Trophoblast cell (in vitro differentiated cells and primary cell): Measurements from ENCODE around the gene RRBP1.

Experiments
- DNase-seq, 2 donors: peaks; one replicate each; pipeline ENCODE4 v3.0.0-alpha.2; 2016
- H2AFZ ChIP-seq: 2 replicates; pipeline ENCODE4 v1.6.1; 2013; ENCODE audit warnings: low read length, moderate library complexity, mild to moderate bottlenecking; ENCODE audit not compliant: insufficient read depth, poor library complexity
- H2AK5ac ChIP-seq: 2 replicates; pipeline ENCODE4 v1.6.1; 2013; ENCODE audit warnings: mild to moderate bottlenecking, low read length
- H2BK120ac ChIP-seq: 2 replicates; pipeline ENCODE4 v1.6.1; 2013; ENCODE audit warnings: low read length, mild to moderate bottlenecking, moderate library complexity; ENCODE audit not compliant: insufficient read depth, poor library complexity
- H2BK12ac ChIP-seq: 2 replicates; pipeline ENCODE4 v1.6.1; 2013; ENCODE audit warnings: mild to moderate bottlenecking, low read length, moderate library complexity
- H2BK5ac ChIP-seq: 2 replicates; pipeline ENCODE4 v1.6.1; 2013; ENCODE audit warnings: low read length, low read depth, moderate library complexity, mild to moderate bottlenecking; ENCODE audit not compliant: poor library complexity
- H3K14ac ChIP-seq: 2 replicates; pipeline ENCODE4 v1.6.1; 2013; ENCODE audit warnings: mild to moderate bottlenecking, low read length
- H3K18ac ChIP-seq: 2 replicates; pipeline ENCODE4 v1.6.1; 2013; ENCODE audit warnings: mild to moderate bottlenecking, low read length
- H3K23ac ChIP-seq: 2 replicates; pipeline ENCODE4 v1.6.1; 2013; ENCODE audit warnings: low read length
- H3K27ac ChIP-seq: 2 replicates; pipeline ENCODE4 v1.5.1; 2013; ENCODE audit warnings: low read depth, mild to moderate bottlenecking, inconsistent platforms, low read length, moderate library complexity
- H3K27me3 ChIP-seq: 2 replicates; pipeline ENCODE4 v1.6.1; 2013; ENCODE audit warnings: inconsistent platforms, mild to moderate bottlenecking, low read length, moderate library complexity; ENCODE audit not compliant: insufficient read depth
- H3K36me3 ChIP-seq, 2 experiments: 1 replicate in 1 of 2; 2 replicates in 1 of 2; pipeline ENCODE4 v1.6.1; 2013; ENCODE audit warnings: low read length in 2 of 2, mild to moderate bottlenecking in 2 of 2, moderate library complexity in 1 of 2; ENCODE audit not compliant: insufficient read depth in 2 of 2, control insufficient read depth in 1 of 2
- H3K4ac ChIP-seq: 2 replicates; pipeline ENCODE4 v1.6.1; 2013; ENCODE audit warnings: low read depth, mild to moderate bottlenecking, low read length, moderate library complexity
- H3K4me1 ChIP-seq, 2 experiments: 1 replicate in 1 of 2; 2 replicates in 1 of 2; pipeline ENCODE4 v1.6.1; 2013; ENCODE audit warnings: low read length in 2 of 2, mild to moderate bottlenecking in 2 of 2, moderate library complexity in 1 of 2; ENCODE audit not compliant: insufficient read depth in 2 of 2, control insufficient read depth in 1 of 2
- H3K4me2 ChIP-seq: 2 replicates; pipeline ENCODE4 v1.6.1; 2013; ENCODE audit warnings: inconsistent platforms, mild to moderate bottlenecking, low read length, moderate library complexity
- H3K4me3 ChIP-seq: 2 replicates; pipeline ENCODE4 v1.5.1; 2013; ENCODE audit warnings: mild to moderate bottlenecking, low read depth, low read length, inconsistent platforms
- H3K79me1 ChIP-seq: one replicate; pipeline ENCODE4 v1.6.1; 2013; ENCODE audit warnings: low read length
- H3K79me2 ChIP-seq: 2 replicates; pipeline ENCODE4 v1.6.1; 2013; ENCODE audit warnings: low read length, mild to moderate bottlenecking; ENCODE audit not compliant: control insufficient read depth, insufficient read depth, poor library complexity
- H3K9ac ChIP-seq: 2 replicates; pipeline ENCODE4 v1.6.1; 2013; ENCODE audit warnings: mild to moderate bottlenecking, low read length
- H3K9me3 ChIP-seq: 2 replicates; pipeline ENCODE4 v1.6.1; 2013; ENCODE audit warnings: low read depth, mild to moderate bottlenecking, control low read depth, inconsistent platforms, low read length; ENCODE audit not compliant: insufficient read depth
- H4K12ac ChIP-seq: 2 replicates; pipeline ENCODE4 v1.6.1; 2013; ENCODE audit warnings: low read depth, mild to moderate bottlenecking, low read length, moderate library complexity
- H4K8ac ChIP-seq: 2 replicates; pipeline ENCODE4 v1.6.1; 2013; ENCODE audit warnings: low read depth, mild to moderate bottlenecking, low read length, moderate library complexity
- H4K91ac ChIP-seq: one replicate; pipeline ENCODE4 v1.6.1; 2013; ENCODE audit warnings: low read depth, mild to moderate bottlenecking, low read length, moderate library complexity
- WGBS: extraction: QIAGEN DNeasy Blood & Tissue Kit; methylation state at CpG from one replicate; pipeline ENCODE4 v1.1.7; 2013; ENCODE audit warnings: missing lambda C conversion rate; ENCODE audit not compliant: insufficient read length, insufficient coverage; ENCODE audit errors: extremely low coverage; 5-methylcytosine and 5-hydroxymethylcytosine counted together

RRBP1 gene

DNA sequence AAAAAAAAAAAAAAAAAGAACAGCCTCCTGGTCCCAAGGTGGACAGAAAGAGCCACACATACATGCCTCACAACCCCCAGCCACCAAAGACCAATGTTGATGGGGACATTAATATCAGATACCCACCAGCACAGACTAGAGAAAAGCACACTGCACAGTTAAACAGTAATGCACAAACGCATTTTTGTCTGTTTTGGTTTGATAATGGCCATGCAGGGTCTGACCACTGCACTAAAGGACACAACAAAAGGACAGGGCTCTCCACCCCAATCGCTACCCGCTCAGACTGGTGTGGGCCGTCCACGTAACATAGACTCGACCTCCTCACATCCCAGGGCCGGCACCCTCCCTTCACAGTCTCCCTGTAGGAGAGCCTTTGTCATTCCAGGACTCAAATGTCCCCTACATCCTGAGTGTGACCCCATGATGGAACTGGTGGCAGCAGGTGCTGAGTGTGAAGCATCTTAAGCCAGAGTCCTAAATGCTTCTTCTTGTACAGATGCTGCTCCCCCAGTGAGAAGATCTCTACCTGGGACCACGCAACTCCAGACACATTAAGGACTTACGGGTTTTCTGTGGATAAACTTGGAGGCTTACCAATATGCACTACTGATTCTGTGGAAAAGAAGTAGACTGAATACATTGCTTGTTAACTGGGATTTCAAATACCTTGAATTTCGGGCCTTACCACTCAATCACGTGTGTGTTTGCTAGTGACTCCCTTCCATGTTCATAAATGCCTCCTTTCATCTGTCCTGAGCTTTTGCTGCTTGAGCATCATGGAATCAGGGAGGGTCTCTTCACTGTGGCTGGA lies 28.0 kb downstream of the RRBP1 start:
- no peak overlapping the region for H3K27ac ChIP-seq
- H3K79me2 ChIP-seq, result no peaks in the 10 kb centered on the region
- no peaks in the 10 kb centered on the region for H3K27me3 ChIP-seq
- no peak for DNase-seq
- H4K12ac ChIP-seq, result no peak overlapping the region
- no peak overlapping the region for H2BK12ac ChIP-seq
- no peak overlapping the region for H4K91ac ChIP-seq
- H2AFZ ChIP-seq, result no peak overlapping the region
- H3K9me3 ChIP-seq, result no peaks in the 10 kb centered on the region
- WGBS, result no CpG with 5 or more reads among the region's 11 CpGs
- no peak overlapping the region for H3K18ac ChIP-seq
- no peak overlapping the region for H4K8ac ChIP-seq
- H2BK120ac ChIP-seq, result no peak overlapping the region
- no peak overlapping the region for H2AK5ac ChIP-seq
- no peak overlapping the region for H3K14ac ChIP-seq
- H3K4me2 ChIP-seq, result no peak overlapping the region
- H3K36me3 ChIP-seq, result peaks cover 47 to 62% of the 10 kb centered on the region in 2 experiments
- no peak overlapping the region for H2BK5ac ChIP-seq
- H3K23ac ChIP-seq, result peak overlapping the region; percentile 43
- no peak overlapping the region for H3K4me3 ChIP-seq
- no peak overlapping the region for H3K9ac ChIP-seq
- H3K4me1 ChIP-seq, result peaks cover 0 to 4% of the 10 kb centered on the region in 2 experiments
- no peaks in the 10 kb centered on the region for H3K79me1 ChIP-seq
- no peak overlapping the region for H3K4ac ChIP-seq

- Histone ChIP-seq H2BK120ac (no peak overlapping the region), H3K27ac (no peak overlapping the region), H4K12ac (no peak overlapping the region), H3K14ac (no peak overlapping the region), H3K36me3 (peaks cover 40 to 51% of the 10 kb centered on the region in 2 experiments), H3K4ac (no peak overlapping the region), H4K8ac (no peak overlapping the region), H2AFZ (no peak overlapping the region), H2BK12ac (no peak overlapping the region), H3K9ac (no peak overlapping the region), H3K4me3 (no peak overlapping the region), H3K27me3 (no peaks in the 10 kb centered on the region), H3K18ac (peak overlapping the region; percentile 55), H3K79me2 (peaks cover 3% of the 10 kb centered on the region), H3K79me1 (no peaks in the 10 kb centered on the region), H3K4me1 (peaks cover 0 to 4% of the 10 kb centered on the region in 2 experiments), H3K4me2 (no peak overlapping the region), H2BK5ac (no peak overlapping the region), H2AK5ac (no peak overlapping the region), H3K23ac (no peak overlapping the region), H4K91ac (no peak overlapping the region), H3K9me3 (no peaks in the 10 kb centered on the region)
- WGBS, result no CpG with 5 or more reads among the region's 10 CpGs
- DNase-seq, result no peak
Observed at GRCh38 chr20:17652411-17652810, 29.6 kb downstream of the RRBP1 start.

- Histone ChIP-seq H2AFZ (no peak overlapping the region), H4K8ac (no peak overlapping the region), H3K4me3 (no peak overlapping the region), H4K91ac (no peak overlapping the region), H3K14ac (no peak overlapping the region), H2AK5ac (no peak overlapping the region), H3K23ac (no peak overlapping the region), H4K12ac (no peak overlapping the region), H3K4me1 (peaks cover 0 to 4% of the 10 kb centered on the region in 2 experiments), H3K27me3 (no peaks in the 10 kb centered on the region), H3K36me3 (peaks cover 36 to 52% of the 10 kb centered on the region in 2 experiments), H2BK5ac (no peak overlapping the region), H3K18ac (peak overlapping the region; percentile 41), H3K9ac (no peak overlapping the region), H3K27ac (no peak overlapping the region), H2BK120ac (no peak overlapping the region), H3K79me1 (no peaks in the 10 kb centered on the region), H3K4me2 (no peak overlapping the region), H3K4ac (no peak overlapping the region), H2BK12ac (no peak overlapping the region), H3K9me3 (no peaks in the 10 kb centered on the region), H3K79me2 (peaks cover 6% of the 10 kb centered on the region)
- no CpG with 5 or more reads among the region's 2 CpGs for WGBS
- DNase-seq, result no peak
Observed at GRCh38 chr20:17651760-17652388, 30.2 kb downstream of the RRBP1 start.

- no peak overlapping the region for H3K27ac ChIP-seq
- H3K9ac ChIP-seq, result no peak overlapping the region
- no peak overlapping the region for H4K91ac ChIP-seq
Observed at GRCh38 chr20:17651129-17651759, 30.8 kb downstream of the RRBP1 start.

More at GRCh38 chr20:17651129-17651759, 30.8 kb downstream of the RRBP1 start:
- Histone ChIP-seq H2BK120ac (no peak overlapping the region), H4K8ac (no peak overlapping the region), H2AK5ac (no peak overlapping the region), H3K79me2 (peaks cover 6% of the 10 kb centered on the region), H4K12ac (no peak overlapping the region), H2BK12ac (no peak overlapping the region), H3K36me3 (peaks cover 39 to 56% of the 10 kb centered on the region in 2 experiments), H3K79me1 (no peaks in the 10 kb centered on the region), H3K4me2 (no peak overlapping the region), H3K4me1 (peaks cover 0 to 4% of the 10 kb centered on the region in 2 experiments), H3K23ac (no peak overlapping the region), H3K18ac (no peak overlapping the region), H2BK5ac (no peak overlapping the region), H3K4me3 (no peak overlapping the region), H3K9me3 (no peaks in the 10 kb centered on the region), H2AFZ (no peak overlapping the region), H3K27me3 (no peaks in the 10 kb centered on the region), H3K14ac (no peak overlapping the region), H3K4ac (no peak overlapping the region)
- no CpG with 5 or more reads among the region's 11 CpGs for WGBS
- DNase-seq, result no peak
